PC-3 (cell line): ENCODE measurements around the gene MDM4. TPM values are rescaled to one million over a fixed set of nuclear protein-coding genes. Genes with fewer than 3 reads are reported as not detected.

Experiments used
- ATAC-seq: fragments of 200-7000 bp; cut with Tn5 transposase; 2 replicates; pipeline ENCODE4 v1.9.1; 2020; ENCODE audit warnings: mild to moderate bottlenecking, moderate library complexity
- BruUV-seq: library from RNA; stranded (reverse); fragments of 400-500 nt; replicated peaks from 2 replicates; lab custom pipeline; 2021; lab: Mats Ljungman, UMichigan
- CTCF ChIA-PET: fragments of 300-600 bp; sonication (Branson Sonifier 250); formaldehyde crosslinking; loops from one replicate; lab custom pipeline; 2022; ENCODE audit warnings: antibody characterized with exemption; lab: Charles Lee
- POLR2A ChIA-PET: fragments of 300-600 bp; sonication (Branson Sonifier 250); formaldehyde crosslinking; loops from one replicate; lab custom pipeline; 2022; ENCODE audit warnings: antibody characterized with exemption; ENCODE audit not compliant: unreplicated experiment; lab: Charles Lee
- DNase-seq: peaks from one replicate; pipeline ENCODE4 v3.0.0-alpha.2; 2015
- H2AFZ ChIP-seq: fragments of 300-600 bp; sonication (generic); 2 replicates; pipeline ENCODE4 v1.6.0; 2016; ENCODE audit warnings: antibody characterized with exemption, low read length
- H3F3A ChIP-seq: fragments of 300-600 bp; sonication (generic); one replicate; pipeline ENCODE4 v1.6.0; 2017; ENCODE audit warnings: antibody characterized with exemption, low read length, control low read depth, mild to moderate bottlenecking; ENCODE audit not compliant: unreplicated experiment
- H3K27ac ChIP-seq: fragments of 300-600 bp; sonication (generic); 2 replicates; pipeline ENCODE4 v1.5.1; 2016; ENCODE audit warnings: mild to moderate bottlenecking, low read length
- H3K27me3 ChIP-seq: fragments of 300-600 bp; sonication (generic); 2 replicates; pipeline ENCODE4 v1.6.1; 2016; ENCODE audit warnings: low read length, mixed read lengths
- H3K36me3 ChIP-seq: fragments of 300-600 bp; sonication (generic); 2 replicates; pipeline ENCODE4 v1.6.1; 2016; ENCODE audit warnings: low read depth, mixed run types, low read length, mixed read lengths
- H3K4me1 ChIP-seq: fragments of 300-600 bp; sonication (generic); 2 replicates; pipeline ENCODE4 v1.5.1; 2016; ENCODE audit warnings: low read length; ENCODE audit not compliant: insufficient read depth
- H3K4me2 ChIP-seq: fragments of 300-600 bp; sonication (generic); 2 replicates; pipeline ENCODE4 v1.6.0; 2016; ENCODE audit warnings: low read length
- H3K4me3 ChIP-seq: fragments of 300-600 bp; sonication (generic); 2 replicates; pipeline ENCODE4 v1.5.1; 2016; ENCODE audit warnings: mild to moderate bottlenecking, low read length, mixed read lengths
- H3K79me2 ChIP-seq: fragments of 300-600 bp; sonication (generic); 2 replicates; pipeline ENCODE4 v1.6.1; 2017; ENCODE audit warnings: low read length, mixed read lengths
- H3K9ac ChIP-seq: fragments of 300-600 bp; sonication (generic); 2 replicates; pipeline ENCODE4 v1.6.0; 2016; ENCODE audit warnings: mild to moderate bottlenecking, low read length
- H3K9me2 ChIP-seq: fragments of 300-600 bp; sonication (generic); replicated peaks from 2 replicates; pipeline ENCODE4 v1.6.1; 2016; ENCODE audit warnings: mixed run types, low read length, mixed read lengths
- H3K9me3 ChIP-seq: fragments of 300-600 bp; sonication (generic); 2 replicates; pipeline ENCODE4 v1.6.1; 2016; ENCODE audit warnings: low read length, mixed read lengths
- H4K20me1 ChIP-seq: fragments of 300-600 bp; sonication (generic); 2 replicates; pipeline ENCODE4 v1.6.1; 2016; ENCODE audit warnings: low read length, mixed read lengths
- CTCF ChIP-seq: fragments of 300-600 bp; sonication (generic); conservative IDR thresholded peaks from 2 replicates; pipeline ENCODE4 v1.5.1; 2017; ENCODE audit warnings: antibody characterized with exemption, low read depth, mild to moderate bottlenecking, low read length
- EZH2 ChIP-seq: fragments of 300-600 bp; sonication (generic); IDR thresholded peaks from one replicate; pipeline ENCODE4 v1.6.1; 2017; ENCODE audit warnings: antibody characterized with exemption, mild to moderate bottlenecking, low read length; ENCODE audit not compliant: unreplicated experiment
- EZH2phosphoT487 ChIP-seq: fragments of 300-600 bp; sonication (generic); IDR thresholded peaks from 2 replicates; pipeline ENCODE4 v1.6.1; 2018; ENCODE audit warnings: mild to moderate bottlenecking, antibody characterized with exemption, low read length, borderline replicate concordance
- intact Hi-C: fragments of 100-400 bp; cut with micrococcal nuclease; formaldehyde crosslinking; loops from 2 replicates; pipeline ENCODE4 v1.9.0; 2023
- total RNA-seq: library from RNA; depleted of rRNA; stranded (reverse); fragments of >200 nt; gene quantifications from 2 replicates; pipeline ENCODE4 v1.2.3, GENCODE V29; 2014

MDM4 gene
- total RNA-seq, 1 experiment from 2014 or later, result 36.3 TPM

DNA sequence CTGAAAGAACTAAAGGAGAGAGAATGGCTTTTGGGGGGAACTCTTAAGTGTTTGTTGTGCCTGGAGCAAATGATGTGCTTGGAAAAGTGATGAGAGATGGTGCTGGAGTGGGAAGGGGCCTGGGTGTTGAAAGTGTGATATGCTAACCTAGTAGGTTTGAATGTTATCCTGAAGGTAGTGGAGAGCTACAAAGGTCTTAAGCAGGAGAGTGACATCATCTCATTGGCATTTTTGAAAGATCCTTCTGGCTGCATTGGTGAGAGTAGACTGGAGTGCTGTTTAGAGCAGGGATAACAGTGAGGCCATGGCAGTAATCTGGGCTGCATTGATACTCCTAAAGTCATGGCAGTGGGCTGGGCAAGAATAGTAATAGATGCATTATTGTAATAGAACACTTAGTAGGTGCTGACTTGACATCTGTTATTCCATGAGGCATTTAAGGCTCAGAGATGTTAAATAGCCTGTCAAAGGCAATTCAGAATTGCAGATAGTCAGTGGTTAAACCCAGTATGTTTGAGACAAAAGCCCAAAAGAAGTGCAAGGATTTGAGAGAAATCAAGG lies 44.5 kb downstream of the MDM4 start:
- Histone ChIP-seq H3K9ac (no peak overlapping the region), H3K4me1 (peaks cover 18% of the 10 kb centered on the region), H3K9me2 (no peaks in the 10 kb centered on the region), H3K27me3 (no peaks in the 10 kb centered on the region), H3K36me3 (peaks cover 9% of the 10 kb centered on the region; the same call in 1 of the 2 replicates), H3K27ac (no peak overlapping the region), H3F3A (no peaks in the 10 kb centered on the region), H3K79me2 (no peaks in the 10 kb centered on the region), H3K9me3 (no peaks in the 10 kb centered on the region), H2AFZ (no peak overlapping the region), H3K4me3 (no peak overlapping the region), H4K20me1 (no peaks in the 10 kb centered on the region), H3K4me2 (no peak overlapping the region)
- TF ChIP-seq CTCF, result no peak
- TF ChIP-seq EZH2, result no peak
- no peak for TF ChIP-seq EZH2phosphoT487
- ATAC-seq (peak; percentile 55), DNase-seq (peak; percentile 67)
- CTCF ChIA-PET, result interaction anchor here (1.3 kb wide), 1 partner anchor 246 kb away, joined by 5 read pairs; no protein-coding TSS in a partner anchor
- BruUV-seq, result no TSS peak
- intact Hi-C loops, result no loop called here
- POLR2A ChIA-PET, result interaction anchor here (0.6 kb wide), 1 partner anchor 19 kb away, joined by 5 read pairs; no protein-coding TSS in a partner anchor

DNA sequence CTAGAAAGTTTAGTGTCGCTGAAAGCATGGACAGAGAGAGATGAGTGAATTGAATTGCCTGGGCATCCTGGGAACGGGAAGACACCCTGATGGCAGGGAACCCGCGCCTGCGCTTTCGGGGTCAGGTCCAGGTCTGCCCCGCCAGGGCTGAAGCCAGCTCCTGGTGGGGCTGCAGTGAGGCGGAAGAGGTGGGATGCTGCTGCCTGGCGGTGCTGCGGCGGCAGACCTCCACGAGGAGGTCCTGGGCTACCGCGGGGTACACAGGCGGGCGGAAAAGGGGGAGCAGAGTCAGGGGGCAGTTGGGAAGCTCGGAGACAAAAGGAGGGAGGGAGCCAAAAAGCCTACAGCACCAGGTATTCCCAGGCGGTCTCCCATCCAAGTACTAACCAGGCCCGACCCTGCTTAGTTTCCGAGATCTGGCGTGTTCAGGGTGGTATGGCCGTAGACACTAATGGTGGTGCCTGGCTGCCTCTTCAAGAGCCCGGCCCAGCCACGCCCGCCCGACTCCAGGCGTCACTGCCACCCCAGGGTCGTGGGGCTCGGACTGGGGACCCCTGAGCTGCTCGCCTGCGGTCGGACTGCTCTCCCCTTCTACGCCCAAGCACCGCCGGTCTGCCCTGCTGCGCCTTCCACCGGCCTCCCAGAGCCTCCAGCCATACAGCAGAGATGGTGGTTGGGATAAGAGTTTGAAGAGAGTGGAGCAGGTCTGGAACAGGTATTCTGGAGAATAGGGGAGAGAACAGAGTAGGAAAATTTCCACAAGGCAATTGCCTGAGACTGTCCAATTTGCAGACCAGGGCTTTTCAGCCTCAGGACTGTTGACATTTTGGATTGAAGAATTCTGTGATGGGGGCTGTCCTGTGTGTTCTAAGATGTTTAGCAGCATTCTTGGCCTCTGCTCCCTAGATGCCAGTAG lies 46.1 kb downstream of the MDM4 start:
- ATAC-seq (no peak), DNase-seq (no peak)
- no peaks in the 10 kb centered on the region for H3F3A ChIP-seq
- no TSS peak for BruUV-seq
- H3K9me3 ChIP-seq, result no peaks in the 10 kb centered on the region
- no peak overlapping the region for H3K4me2 ChIP-seq
- peaks cover 34% of the 10 kb centered on the region for H3K4me1 ChIP-seq
- POLR2A ChIA-PET, result no interaction called here
- H3K4me3 ChIP-seq, result no peak overlapping the region
- no peaks in the 10 kb centered on the region for H3K79me2 ChIP-seq
- H3K9me2 ChIP-seq, result no peaks in the 10 kb centered on the region
- no peaks in the 10 kb centered on the region for H4K20me1 ChIP-seq
- CTCF ChIA-PET, result interaction anchor here (0.6 kb wide), 1 partner anchor 244 kb away, joined by 3 read pairs; no protein-coding TSS in a partner anchor
- peaks cover 9% of the 10 kb centered on the region; the same call in 1 of the 2 replicates for H3K36me3 ChIP-seq
- no peaks in the 10 kb centered on the region for H3K27me3 ChIP-seq
- intact Hi-C loops, result no loop called here
- H3K27ac ChIP-seq, result no peak overlapping the region
- H2AFZ ChIP-seq, result no peak overlapping the region
- TF ChIP-seq EZH2phosphoT487 (no peak), CTCF (no peak), EZH2 (no peak)
- H3K9ac ChIP-seq, result no peak overlapping the region

DNA sequence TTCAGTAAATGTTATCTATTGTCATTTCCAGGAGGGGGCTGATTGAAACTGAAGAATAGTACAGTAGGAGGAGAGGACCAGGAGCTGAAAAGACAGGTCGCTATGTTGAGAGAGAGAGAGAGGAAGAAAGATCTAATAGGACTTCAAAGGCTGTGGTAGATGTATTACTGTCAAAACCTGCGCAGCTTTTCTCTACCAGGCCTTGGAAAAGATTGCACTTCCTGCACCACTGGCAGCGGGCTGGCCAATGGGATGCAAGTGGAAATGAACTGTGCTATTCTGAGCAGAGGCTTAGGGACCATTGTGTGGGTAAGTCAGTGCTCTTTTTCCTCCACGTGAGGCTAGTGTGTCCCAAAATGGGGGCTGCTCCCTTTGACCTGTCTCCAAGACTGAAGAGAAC lies 47.1 kb downstream of the MDM4 start:
- no peaks in the 10 kb centered on the region for H3K9me3 ChIP-seq
- no peaks in the 10 kb centered on the region for H3K27me3 ChIP-seq
- no peaks in the 10 kb centered on the region for H3K79me2 ChIP-seq
- H3K4me2 ChIP-seq, result no peak overlapping the region
- peaks cover 40% of the 10 kb centered on the region for H3K4me1 ChIP-seq
- H3K9ac ChIP-seq, result no peak overlapping the region
- no peaks in the 10 kb centered on the region for H3F3A ChIP-seq
- CTCF ChIA-PET, result no interaction called here
- H3K36me3 ChIP-seq, result peaks cover 6% of the 10 kb centered on the region; the same call in 1 of the 2 replicates
- TF ChIP-seq EZH2 (no peak), EZH2phosphoT487 (no peak), CTCF (no peak)
- H3K9me2 ChIP-seq, result no peaks in the 10 kb centered on the region
- DNase-seq (no peak), ATAC-seq (no peak)
- no peak overlapping the region for H2AFZ ChIP-seq
- BruUV-seq, result no TSS peak
- no peak overlapping the region for H3K27ac ChIP-seq
- intact Hi-C loops, result no loop called here
- no peaks in the 10 kb centered on the region for H4K20me1 ChIP-seq
- H3K4me3 ChIP-seq, result no peak overlapping the region
- POLR2A ChIA-PET, result no interaction called here
